HEK293T (cell line): ENCODE data around the gene MAEA.

Experiments used
- BHLHE40 ChIP-seq: fragments of 450-650 bp; IDR thresholded peaks from 2 replicates; pipeline ENCODE4 v1.6.1; 2016; ENCODE audit warnings: mild to moderate bottlenecking, moderate library complexity, borderline replicate concordance
- FOXA1 ChIP-seq: fragments of 450-650 bp; IDR thresholded peaks from 2 replicates; pipeline ENCODE4 v1.6.1; 2016; ENCODE audit warnings: mild to moderate bottlenecking
- FOXK2 ChIP-seq: fragments of 450-650 bp; IDR thresholded peaks from 2 replicates; pipeline ENCODE4 v1.6.1; 2016; ENCODE audit warnings: mild to moderate bottlenecking
- FOXM1 ChIP-seq: fragments of 450-650 bp; IDR thresholded peaks from 2 replicates; pipeline ENCODE4 v1.6.1; 2017; ENCODE audit warnings: mild to moderate bottlenecking, borderline replicate concordance
- LEF1 ChIP-seq: fragments of 450-650 bp; IDR thresholded peaks from 2 replicates; pipeline ENCODE4 v1.6.1; 2017; ENCODE audit warnings: mild to moderate bottlenecking, borderline replicate concordance

DNA sequence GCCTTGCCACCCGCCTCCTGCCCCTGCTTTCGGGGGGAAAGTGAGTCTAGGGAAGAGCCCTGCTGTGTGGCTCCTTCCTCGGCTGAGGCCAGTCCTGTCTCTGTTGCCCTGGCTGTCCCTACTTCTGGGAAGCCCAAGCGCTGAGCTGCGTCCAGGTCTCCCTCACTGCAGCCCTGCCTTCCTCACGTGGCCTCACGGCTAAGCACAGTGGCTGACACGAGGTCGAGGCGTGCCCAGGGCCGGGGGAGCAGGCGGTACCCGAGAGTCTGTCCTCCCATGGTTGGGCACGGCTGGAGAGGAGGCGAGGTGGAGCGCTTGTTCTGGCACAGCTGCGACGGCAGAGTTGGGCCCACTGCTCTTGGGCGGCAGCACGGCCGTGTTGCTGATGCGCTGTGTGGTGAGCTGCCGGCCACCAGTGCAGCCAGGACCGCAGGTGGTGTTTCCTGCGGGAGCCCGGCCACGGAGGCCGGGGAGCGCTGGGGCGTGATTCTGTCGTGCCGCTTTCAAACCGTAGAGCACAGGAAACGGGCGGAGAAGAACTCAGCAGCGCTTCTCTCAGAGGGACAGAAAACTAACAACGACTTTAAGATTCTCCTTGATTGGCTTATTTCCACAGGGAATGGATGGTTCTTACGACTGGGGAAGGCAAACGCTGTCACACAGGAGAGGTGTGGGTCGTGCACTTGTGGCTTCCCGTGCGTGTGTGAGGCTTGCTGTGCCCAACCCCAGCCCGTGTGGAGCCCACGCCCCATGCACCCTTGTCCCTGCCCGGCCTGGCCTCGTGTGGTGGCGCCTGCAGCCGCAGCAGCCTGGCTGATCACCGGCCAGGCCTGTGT is 21.3 kb downstream of the MAEA start:
- no peak for TF ChIP-seq FOXM1
- no peak for TF ChIP-seq LEF1
- no peak for TF ChIP-seq BHLHE40
- TF ChIP-seq FOXA1, result no peak
- no peak for TF ChIP-seq FOXK2
